GM19395 (cell line): Measurements from ENCODE around the gene XPO5.
A peak's percentile ranks its signal among the peaks of the same experiment; 100 is the strongest.
"Not testable (repeated sequence)": the region's sequence is repeated elsewhere in the genome, so short reads cannot be mapped to it uniquely, and the experiment has no call there.

Experiments used
- ATAC-seq: cut with Tn5 transposase; IDR thresholded peaks from one replicate; pipeline ENCODE4 v1.9.1; 2021; ENCODE audit warnings: mild to moderate bottlenecking, moderate library complexity; ENCODE audit not compliant: unreplicated experiment

Gene XPO5

GRCh38 chr6:43588194-43588593 is 12.4 kb upstream of the XPO5 start:
- ATAC-seq, result no peak

DNA sequence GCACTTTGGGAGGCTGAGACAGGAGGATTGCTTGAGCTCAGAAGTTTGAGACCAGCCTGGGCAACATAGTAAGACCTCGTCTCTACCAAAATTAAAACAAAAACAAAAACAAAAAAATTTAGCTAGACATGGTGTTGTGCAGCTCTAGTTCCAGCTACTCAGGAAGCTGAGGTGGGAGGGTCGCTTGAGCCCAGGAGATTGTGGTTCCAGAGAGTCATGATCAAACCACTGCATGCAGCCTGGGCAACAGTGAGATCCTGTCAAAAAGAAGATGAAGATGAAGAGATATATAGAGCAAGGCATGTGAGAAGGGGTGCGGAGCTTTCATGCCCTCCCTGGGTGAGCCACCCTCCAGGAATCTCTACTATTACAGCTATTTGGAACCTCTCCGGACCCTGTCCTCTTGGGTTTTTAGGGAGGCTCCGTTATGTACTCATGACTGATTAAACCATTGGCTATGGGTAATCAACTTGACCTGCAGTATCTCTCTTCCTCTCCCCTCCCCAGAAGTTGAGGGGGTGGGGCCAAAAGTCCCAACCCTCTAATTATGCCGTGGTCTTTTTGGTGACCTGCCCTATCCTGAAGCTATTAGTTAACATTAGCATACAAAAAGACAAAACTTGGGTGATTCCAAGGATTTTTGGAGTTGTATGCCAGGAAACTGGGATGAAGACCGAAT is 9.2 kb upstream of the XPO5 start:
- no peak for ATAC-seq

DNA sequence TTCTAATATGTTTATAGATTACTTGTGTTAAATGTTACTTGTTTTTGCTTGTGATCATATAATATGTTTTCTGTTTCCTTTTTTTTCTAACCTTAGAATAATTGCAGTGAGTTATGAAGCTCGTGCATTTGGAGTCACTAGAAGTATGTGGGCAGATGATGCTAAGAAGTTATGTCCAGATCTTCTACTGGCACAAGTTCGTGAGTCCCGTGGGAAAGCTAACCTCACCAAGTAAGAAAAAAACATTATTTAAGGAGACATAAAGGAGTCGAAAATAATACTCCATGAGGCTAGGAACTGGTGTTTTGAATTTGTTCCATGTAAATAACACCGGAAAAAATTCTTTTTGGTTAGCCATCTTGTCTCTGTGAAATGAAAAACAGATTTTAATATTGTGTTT is 7.1 kb upstream of the XPO5 start:
- no peak for ATAC-seq

DNA sequence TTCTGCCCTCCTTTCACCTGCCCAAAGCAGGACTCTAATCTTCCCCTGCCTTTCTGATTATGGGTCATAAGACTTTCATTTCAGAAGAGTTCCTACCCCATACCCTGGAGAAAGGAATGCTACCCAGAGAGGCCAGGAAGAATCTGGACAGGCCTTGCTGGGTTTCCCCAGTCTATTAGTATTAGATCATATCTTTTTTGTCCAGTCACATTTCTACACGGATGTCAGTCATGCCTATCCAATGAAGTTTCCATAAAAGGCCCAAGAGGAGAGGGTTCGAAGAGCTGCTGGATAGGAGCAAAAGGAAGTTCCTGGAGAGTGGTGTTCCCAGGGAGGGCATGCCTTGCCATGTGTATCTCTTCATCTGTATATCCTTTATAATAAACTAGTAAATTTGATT is 3.3 kb upstream of the XPO5 start:
- no peak for ATAC-seq

DNA sequence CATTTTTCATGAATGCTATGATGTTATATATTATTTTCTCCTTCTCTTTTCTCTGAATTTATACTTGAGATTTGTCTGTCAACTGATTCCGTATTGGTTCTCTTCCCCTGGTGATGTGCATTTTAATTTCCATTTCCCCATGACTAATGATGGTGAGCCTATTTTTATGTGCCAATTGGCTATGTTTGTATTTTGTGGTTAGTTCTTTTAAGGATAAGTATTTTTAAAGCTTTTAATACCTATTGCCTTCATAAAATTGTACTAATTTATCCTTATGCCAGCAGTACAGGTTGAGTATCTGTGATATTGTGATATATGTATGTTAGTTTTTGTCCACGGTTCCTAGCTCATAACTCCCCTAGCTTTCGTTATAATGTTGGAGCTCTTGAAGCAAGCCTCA is 2.9 kb upstream of the XPO5 start:
- no peak for ATAC-seq

- ATAC-seq, result peak; percentile 27
Measured at GRCh38 chr6:43575105-43575771, 600 bp downstream of the XPO5 start.

- ATAC-seq, result no peak
Measured at GRCh38 chr6:43572015-43572414, 3.8 kb downstream of the XPO5 start.

DNA sequence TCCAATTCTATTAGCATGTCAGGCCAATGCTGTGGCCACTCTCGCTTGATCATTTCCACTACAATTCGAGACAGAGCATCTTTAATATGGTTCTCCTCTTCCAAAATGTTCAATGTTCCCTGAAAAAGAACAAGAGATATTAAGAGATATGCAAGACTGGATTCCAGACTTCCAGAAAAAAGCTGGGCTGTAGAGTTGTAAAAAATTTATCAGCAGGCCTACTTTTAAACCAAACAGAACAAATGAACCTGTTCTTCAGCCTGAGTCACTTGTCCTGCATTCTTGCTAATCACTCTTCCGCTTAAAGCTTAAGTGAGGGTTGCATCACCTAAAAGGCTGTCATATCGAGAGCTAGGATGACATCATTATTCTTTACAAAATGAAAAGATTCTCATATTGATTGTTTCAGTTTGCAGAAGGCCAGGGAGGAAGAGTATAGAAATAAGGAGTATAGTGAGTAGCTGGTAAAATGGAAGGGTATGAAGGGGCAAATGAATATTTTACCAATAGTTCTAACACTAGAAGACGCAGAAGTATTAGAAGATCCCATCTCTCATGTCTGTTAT is 4.9 kb downstream of the XPO5 start:
- no peak for ATAC-seq

- ATAC-seq, result no peak
Measured at GRCh38 chr6:43559328-43559727, 16.5 kb downstream of the XPO5 start.

- ATAC-seq, result not testable (repeated sequence)
Measured at GRCh38 chr6:43557620-43558019, 18.2 kb downstream of the XPO5 start.

GRCh38 chr6:43547222-43547621 is 28.6 kb downstream of the XPO5 start:
- no peak for ATAC-seq

DNA sequence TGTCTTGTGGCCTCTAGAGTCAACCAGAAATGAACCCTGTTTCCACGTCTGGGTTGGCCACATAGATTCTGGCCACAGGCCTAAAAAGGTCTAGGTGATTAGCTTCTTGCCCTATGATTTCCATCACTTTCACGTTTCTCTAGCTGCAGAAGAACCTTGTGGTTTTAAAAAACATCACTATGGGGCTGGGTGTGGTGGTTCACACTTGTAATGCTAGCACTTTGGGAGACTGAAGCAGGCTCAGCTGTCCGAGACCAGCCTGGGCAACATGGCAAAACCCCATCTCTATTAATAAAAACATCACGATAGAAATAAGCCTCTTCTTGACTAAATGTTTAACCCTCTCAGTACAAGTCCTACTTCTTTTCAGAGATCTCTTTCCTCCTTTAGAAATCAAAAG is 31.4 kb downstream of the XPO5 start:
- no peak for ATAC-seq

DNA sequence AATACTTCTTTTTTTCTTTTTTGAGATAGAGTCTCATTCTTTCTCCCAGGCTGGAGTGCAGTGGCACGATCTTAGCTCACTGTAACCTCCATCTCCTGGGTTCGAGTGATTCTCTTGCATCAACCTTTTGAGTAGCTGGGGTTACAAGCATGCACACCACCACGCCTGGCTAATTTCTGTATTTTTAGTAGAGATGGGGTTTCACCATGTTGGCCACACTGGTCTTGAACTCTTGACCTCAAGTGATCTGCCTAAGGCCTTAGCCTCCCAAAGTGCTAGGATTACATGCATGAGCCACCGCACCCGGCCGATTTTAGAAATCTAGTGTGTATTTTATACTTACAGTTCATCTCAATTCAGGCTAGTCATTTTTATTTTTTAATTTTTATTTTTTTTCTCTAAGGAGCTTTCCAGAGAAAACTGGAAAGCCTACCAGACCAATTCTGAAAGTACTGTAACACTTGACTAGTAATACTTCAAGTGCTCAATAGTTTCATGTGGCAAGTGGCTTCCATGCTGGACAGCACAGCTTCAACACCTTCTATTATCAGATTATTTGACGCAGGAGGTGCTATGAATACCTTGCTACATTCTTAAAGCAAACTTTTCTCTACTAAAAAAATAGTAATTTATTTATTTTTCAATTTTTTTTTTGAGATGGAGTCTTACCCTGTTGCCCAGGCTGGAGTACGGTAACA is 33.9 kb downstream of the XPO5 start:
- ATAC-seq, result peak; percentile 71

DNA sequence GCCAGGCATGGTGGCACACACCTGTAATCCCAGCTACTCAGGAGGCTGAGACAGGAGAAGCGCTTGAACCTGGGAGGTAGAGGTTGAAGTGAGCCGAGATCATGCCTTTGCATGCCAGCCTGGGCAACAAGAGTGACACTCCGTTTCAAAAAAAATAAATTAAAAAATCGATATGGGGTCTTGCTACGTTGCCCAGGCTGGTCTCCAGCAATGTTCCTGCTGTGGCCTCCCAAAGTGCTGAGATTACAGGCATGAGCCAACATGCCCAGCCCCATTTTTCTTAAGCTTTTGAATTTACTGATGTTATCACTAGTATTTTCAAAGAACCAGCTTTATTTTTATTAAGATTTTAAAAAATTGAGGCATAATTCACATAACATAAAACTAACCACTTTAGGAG is 35.3 kb downstream of the XPO5 start:
- ATAC-seq, result no peak

DNA sequence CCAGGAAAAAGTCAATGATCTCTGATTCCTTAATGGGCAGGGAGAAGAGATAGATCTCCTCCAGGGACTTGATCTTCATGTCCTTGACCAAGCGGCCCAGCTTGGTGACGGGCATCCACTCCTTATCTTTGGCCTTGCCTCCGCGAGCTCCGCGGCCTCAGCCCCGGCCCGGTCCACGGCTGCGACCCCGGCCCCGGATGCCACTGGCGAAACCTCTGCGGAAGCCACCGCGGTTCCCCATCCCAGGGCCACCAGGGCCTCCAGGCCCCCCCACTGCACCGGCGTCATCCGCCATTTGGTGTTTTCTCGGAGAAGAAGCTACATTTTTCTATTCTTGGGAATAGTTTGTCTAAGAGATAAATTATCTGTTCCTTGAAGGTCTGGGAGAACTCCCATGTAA is 36.4 kb downstream of the XPO5 start:
- not testable (repeated sequence) for ATAC-seq

- ATAC-seq, result not testable (repeated sequence)
Measured at GRCh38 chr6:43538986-43539385, 36.9 kb downstream of the XPO5 start.

DNA sequence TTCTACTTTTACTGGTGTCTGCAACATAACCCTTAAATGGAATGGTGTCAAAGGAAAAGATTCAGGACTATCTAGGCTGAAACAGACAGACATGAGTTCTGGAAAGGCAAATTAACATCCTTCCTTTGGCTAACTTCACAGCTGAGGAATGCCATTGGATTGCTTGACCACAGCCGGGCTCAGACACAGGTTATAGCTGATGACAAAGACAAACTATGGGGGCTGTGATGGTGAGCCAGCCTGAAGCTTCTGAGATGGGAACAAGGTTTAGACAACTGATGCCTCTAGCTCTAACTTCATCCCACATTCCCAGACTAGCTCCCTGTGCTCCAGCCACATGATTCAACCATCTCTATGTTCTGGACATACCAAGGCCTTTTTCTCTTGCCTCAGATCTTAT is 43.6 kb downstream of the XPO5 start:
- ATAC-seq, result no peak

GRCh38 chr6:43524483-43524961 is 51.3 kb downstream of the XPO5 start:
- ATAC-seq, result no peak

DNA sequence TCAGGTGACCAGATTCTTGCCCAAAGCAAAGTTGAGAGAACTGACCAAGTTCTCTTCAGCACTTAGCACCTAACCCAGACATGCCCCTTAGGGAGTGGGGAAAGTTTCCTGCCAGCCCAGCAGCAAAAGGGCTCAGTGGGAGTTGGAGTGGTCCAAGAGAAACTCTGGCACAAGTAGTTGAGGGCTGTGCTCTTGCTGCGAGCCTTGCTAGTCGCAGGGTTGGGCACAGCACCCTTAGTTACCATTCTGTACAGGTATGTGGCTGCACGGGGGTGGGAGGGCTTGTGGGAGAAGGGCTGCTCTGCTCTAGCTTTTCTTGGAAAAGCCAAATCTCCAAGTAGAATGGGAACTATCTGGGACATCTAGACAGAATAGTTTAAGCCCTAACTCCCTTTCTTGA is 52.6 kb downstream of the XPO5 start:
- no peak for ATAC-seq

GRCh38 chr6:43522547-43523261 is 53.1 kb downstream of the XPO5 start:
- no peak for ATAC-seq

- no peak for ATAC-seq
Measured at GRCh38 chr6:43521836-43522235, 54.0 kb downstream of the XPO5 start.
